Keratinocyte (primary cell): ENCODE measurements around the gene RGS6. TPM values are rescaled to one million over a fixed set of nuclear protein-coding genes. Genes with fewer than 3 reads are reported as not detected.

Source experiments
- DNase-seq: peaks from one replicate; pipeline ENCODE4 v3.0.0-alpha.2; 2011; ENCODE audit warnings: low read depth, missing footprints, low spot score
- FAIRE-seq: peaks from 2 replicates; lab custom pipeline; 2011; peaks lifted over from hg19 to GRCh38; lab: Jason Lieb, UNC
- H2AFZ ChIP-seq: 2 replicates; pipeline ENCODE4 v1.6.0; 2012; ENCODE audit warnings: low read length, control low read depth, inconsistent platforms; ENCODE audit not compliant: control insufficient read depth
- H3K27ac ChIP-seq: 2 replicates; pipeline ENCODE4 v1.5.1; 2011; ENCODE audit warnings: low read length; ENCODE audit not compliant: control insufficient read depth, insufficient read depth
- H3K27me3 ChIP-seq: 3 replicates; pipeline ENCODE4 v1.6.0; 2011; ENCODE audit warnings: low read length; ENCODE audit not compliant: control insufficient read depth, insufficient read depth; ENCODE audit errors: extremely low read depth
- H3K36me3 ChIP-seq, 2 experiments: 2 replicates in 1 of 2; 3 replicates in 1 of 2; pipeline ENCODE4 v1.5.1; 2011; ENCODE audit warnings: low read length in 2 of 2, mild to moderate bottlenecking in 1 of 2; ENCODE audit not compliant: control insufficient read depth in 2 of 2, insufficient read depth in 2 of 2; ENCODE audit errors: extremely low read depth in 1 of 2
- H3K4me1 ChIP-seq: 3 replicates; pipeline ENCODE4 v1.5.1; 2011; ENCODE audit warnings: low read length; ENCODE audit not compliant: control insufficient read depth, insufficient read depth; ENCODE audit errors: extremely low read depth
- H3K4me2 ChIP-seq: 3 replicates; pipeline ENCODE4 v1.6.0; 2011; ENCODE audit warnings: low read depth, low read length; ENCODE audit not compliant: control insufficient read depth, insufficient read depth; ENCODE audit errors: extremely low read depth
- H3K4me3 ChIP-seq, 3 experiments: fragments of 200-600 bp in 1 of 3; sonication (generic) in 1 of 3; 2 replicates in 2 of 3; 3 replicates in 1 of 3; pipeline ENCODE4 v1.5.1; 2011 to 2016; ENCODE audit warnings: low read length in 3 of 3, mild to moderate bottlenecking in 3 of 3, control low read depth in 2 of 3, inconsistent platforms in 1 of 3, low read depth in 1 of 3, mixed read lengths in 1 of 3, mixed run types in 1 of 3, moderate library complexity in 1 of 3; ENCODE audit not compliant: control insufficient read depth in 2 of 3, insufficient read depth in 2 of 3; ENCODE audit errors: extremely low read depth in 1 of 3
- H3K79me2 ChIP-seq: 2 replicates; pipeline ENCODE4 v1.6.0; 2012; ENCODE audit warnings: low read length; ENCODE audit not compliant: control insufficient read depth, insufficient read depth
- H3K9ac ChIP-seq: 3 replicates; pipeline ENCODE4 v1.6.0; 2011; ENCODE audit warnings: low read length; ENCODE audit not compliant: control insufficient read depth, insufficient read depth; ENCODE audit errors: extremely low read depth
- H3K9me1 ChIP-seq: 3 replicates; pipeline ENCODE4 v1.6.0; 2011; ENCODE audit warnings: low read length; ENCODE audit not compliant: control insufficient read depth, insufficient read depth; ENCODE audit errors: extremely low read depth
- H3K9me3 ChIP-seq: 2 replicates; pipeline ENCODE4 v1.5.1; 2012; ENCODE audit warnings: low read depth, low read length; ENCODE audit not compliant: control insufficient read depth
- H4K20me1 ChIP-seq: 3 replicates; pipeline ENCODE4 v1.6.0; 2011; ENCODE audit warnings: low read length; ENCODE audit not compliant: control insufficient read depth, insufficient read depth; ENCODE audit errors: extremely low read depth
- EZH2 ChIP-seq: IDR thresholded peaks from one replicate; pipeline ENCODE4 v1.6.1; 2012; ENCODE audit warnings: inconsistent platforms, mild to moderate bottlenecking, low read length, moderate library complexity
- dilution Hi-C: fragments of 300-500 bp; cut with MboI; formaldehyde crosslinking; loops from one replicate; pipeline ENCODE4 v1.7.0; 2020; ENCODE audit warnings: low sequenced_read_pairs; ENCODE audit not compliant: extremely low pct_ligation_motif_present
- polyA plus RNA-seq, 5 experiments: library from polyadenylated mRNA; depleted of rRNA in 3 of 5; stranded (reverse) in 3 of 5; stranded (forward) in 1 of 5; unstranded in 1 of 5; fragments of >200 nt; gene quantifications; 1 replicate in 1 of 5; 2 replicates in 3 of 5; 3 replicates in 1 of 5; pipeline versions ENCODE4 v1.2.1 to v1.2.3, GENCODE V29; 2011 to 2012; ENCODE audit warnings: missing spikeins in 2 of 5, low read depth in 1 of 5, low replicate concordance in 1 of 5
- TF ChIP-seq, protein P1 (sequence below), 3 experiments: IDR thresholded peaks in 1 of 3; conservative IDR thresholded peaks in 1 of 3; optimal IDR thresholded peaks in 1 of 3; 2 replicates in 2 of 3; 3 replicates in 1 of 3; pipeline versions ENCODE3 to v1.5.1; 2011; ENCODE audit warnings: low read length in 3 of 3, mild to moderate bottlenecking in 3 of 3, moderate library complexity in 2 of 3, control low read depth in 1 of 3, inconsistent platforms in 1 of 3; ENCODE audit not compliant: insufficient read depth in 2 of 3; ENCODE audit errors: extremely low read depth in 1 of 3

RGS6 gene
- polyA plus RNA-seq, 1 donor (not counting 4 experiments of a cell fraction or from before 2014, with no cell fraction given) = not detected

DNA sequence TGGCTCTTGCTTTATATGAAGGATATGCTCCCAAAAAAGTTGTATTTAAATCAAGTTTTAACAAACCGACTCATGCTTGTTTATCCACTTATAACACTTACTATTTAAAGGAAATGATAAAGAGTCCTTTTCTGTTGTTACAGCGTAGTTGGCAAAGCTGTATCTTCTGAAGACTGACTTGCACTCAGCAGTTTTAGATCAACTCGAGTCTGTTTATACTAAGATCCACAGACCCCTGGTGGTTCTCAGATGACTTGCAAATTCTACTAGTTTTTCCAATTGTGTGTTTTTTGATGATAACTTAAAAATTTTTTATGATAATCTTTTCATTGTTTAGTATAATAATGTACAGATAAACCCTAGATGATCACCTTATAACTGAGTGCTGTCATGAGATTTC lies 475.8 kb downstream of the RGS6 start:
- H3K27ac ChIP-seq = no peak overlapping the region
- dilution Hi-C loops = no loop called here
- H3K4me2 ChIP-seq = no peak overlapping the region

DNA sequence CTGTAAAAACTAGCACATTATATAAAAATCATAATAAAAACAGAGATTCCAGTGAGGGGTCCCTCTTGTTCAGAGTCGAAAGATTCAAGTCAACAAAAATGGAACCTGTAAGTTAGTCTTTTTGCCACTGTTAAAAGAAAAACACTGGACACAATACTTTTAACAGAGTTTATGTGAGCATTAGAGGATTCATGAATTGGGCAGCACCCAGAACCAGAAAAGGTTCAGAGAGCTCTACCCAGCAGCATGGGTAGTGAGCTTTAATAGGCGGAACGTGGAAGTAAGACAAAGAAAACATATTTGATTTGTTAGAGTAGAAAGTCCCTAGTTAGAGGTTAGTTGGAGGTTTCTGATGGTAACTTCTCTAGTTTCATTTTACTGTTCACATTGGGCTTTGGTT lies 476.8 kb downstream of the RGS6 start:
- no peaks in the 10 kb centered on the region for H3K9me3 ChIP-seq
- no peak overlapping the region for H3K4me3 ChIP-seq
- TF ChIP-seq EZH2 = no peak
- TF ChIP-seq, protein P1, sequence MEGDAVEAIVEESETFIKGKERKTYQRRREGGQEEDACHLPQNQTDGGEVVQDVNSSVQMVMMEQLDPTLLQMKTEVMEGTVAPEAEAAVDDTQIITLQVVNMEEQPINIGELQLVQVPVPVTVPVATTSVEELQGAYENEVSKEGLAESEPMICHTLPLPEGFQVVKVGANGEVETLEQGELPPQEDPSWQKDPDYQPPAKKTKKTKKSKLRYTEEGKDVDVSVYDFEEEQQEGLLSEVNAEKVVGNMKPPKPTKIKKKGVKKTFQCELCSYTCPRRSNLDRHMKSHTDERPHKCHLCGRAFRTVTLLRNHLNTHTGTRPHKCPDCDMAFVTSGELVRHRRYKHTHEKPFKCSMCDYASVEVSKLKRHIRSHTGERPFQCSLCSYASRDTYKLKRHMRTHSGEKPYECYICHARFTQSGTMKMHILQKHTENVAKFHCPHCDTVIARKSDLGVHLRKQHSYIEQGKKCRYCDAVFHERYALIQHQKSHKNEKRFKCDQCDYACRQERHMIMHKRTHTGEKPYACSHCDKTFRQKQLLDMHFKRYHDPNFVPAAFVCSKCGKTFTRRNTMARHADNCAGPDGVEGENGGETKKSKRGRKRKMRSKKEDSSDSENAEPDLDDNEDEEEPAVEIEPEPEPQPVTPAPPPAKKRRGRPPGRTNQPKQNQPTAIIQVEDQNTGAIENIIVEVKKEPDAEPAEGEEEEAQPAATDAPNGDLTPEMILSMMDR (optimal IDR thresholded peaks at IDR 0.05 in 1 of 3, IDR thresholded peaks at IDR 0.05 in 1 of 3, conservative IDR thresholded peaks at IDR 0.05 in 1 of 3; ENCODE audit: extremely low read depth in 1 of 3, insufficient read depth in 2 of 3, low read length in 3 of 3) = no peak
- dilution Hi-C loops = no loop called here
- no peak overlapping the region for H3K9ac ChIP-seq
- H3K27me3 ChIP-seq = no peaks in the 10 kb centered on the region
- no peak for FAIRE-seq
- no peaks in the 10 kb centered on the region for H3K36me3 ChIP-seq
- H2AFZ ChIP-seq = no peak overlapping the region
- H3K27ac ChIP-seq = no peak overlapping the region
- H4K20me1 ChIP-seq = no peaks in the 10 kb centered on the region
- H3K79me2 ChIP-seq = no peaks in the 10 kb centered on the region
- no peak overlapping the region for H3K4me2 ChIP-seq
- DNase-seq = no peak
- H3K9me1 ChIP-seq = no peaks in the 10 kb centered on the region
- no peaks in the 10 kb centered on the region for H3K4me1 ChIP-seq

More for the DNA sequence above, 475.8 kb downstream of the RGS6 start:
- Histone ChIP-seq H3K9me1 (no peaks in the 10 kb centered on the region), H3K9ac (no peak overlapping the region), H3K4me3 (no peak overlapping the region), H3K9me3 (no peaks in the 10 kb centered on the region), H3K36me3 (no peaks in the 10 kb centered on the region), H3K4me1 (no peaks in the 10 kb centered on the region), H4K20me1 (no peaks in the 10 kb centered on the region), H2AFZ (no peak overlapping the region), H3K27me3 (no peaks in the 10 kb centered on the region), H3K79me2 (no peaks in the 10 kb centered on the region)
- DNase-seq (no peak), FAIRE-seq (no peak)
- TF ChIP-seq, protein P1 (optimal IDR thresholded peaks at IDR 0.05 in 1 of 3, IDR thresholded peaks at IDR 0.05 in 1 of 3, conservative IDR thresholded peaks at IDR 0.05 in 1 of 3; ENCODE audit: extremely low read depth in 1 of 3, insufficient read depth in 2 of 3, low read length in 3 of 3) = no peak
- TF ChIP-seq EZH2 = no peak
